Measurements from ENCODE around the gene MRC2.
"Not testable (repeated sequence)": the region's sequence is repeated elsewhere in the genome, so short reads cannot be mapped to it uniquely, and the experiment has no call there.

- not testable (repeated sequence) for TF ChIP-seq CTCF, POLR2A, EP300, POLR2AphosphoS5 (IDR thresholded peaks at IDR 0.05)
These were observed 15.2 kb upstream of the MRC2 start for GRCh38 chr17:62612289-62612688.

Data from gastroesophageal sphincter (tissue), 3 donors.